Mammary epithelial cell (primary cell): ENCODE results near the gene CA4.

Experiments used
- EZH2 ChIP-seq: IDR thresholded peaks from 2 replicates; pipeline ENCODE4 v1.6.1; 2012; ENCODE audit warnings: low read length, inconsistent platforms, borderline replicate concordance
- TF ChIP-seq, protein P1 (sequence below), 2 donors: IDR thresholded peaks in 1 of 2; conservative IDR thresholded peaks in 1 of 2; 2 replicates each; pipeline ENCODE4 v1.5.1; 2011 to 2012; ENCODE audit warnings: inconsistent platforms in 2 of 2, low read length in 2 of 2, mild to moderate bottlenecking in 2 of 2, control low read depth in 1 of 2, low read depth in 1 of 2; ENCODE audit not compliant: insufficient read depth in 1 of 2; ENCODE audit errors: extremely low read depth in 1 of 2

DNA sequence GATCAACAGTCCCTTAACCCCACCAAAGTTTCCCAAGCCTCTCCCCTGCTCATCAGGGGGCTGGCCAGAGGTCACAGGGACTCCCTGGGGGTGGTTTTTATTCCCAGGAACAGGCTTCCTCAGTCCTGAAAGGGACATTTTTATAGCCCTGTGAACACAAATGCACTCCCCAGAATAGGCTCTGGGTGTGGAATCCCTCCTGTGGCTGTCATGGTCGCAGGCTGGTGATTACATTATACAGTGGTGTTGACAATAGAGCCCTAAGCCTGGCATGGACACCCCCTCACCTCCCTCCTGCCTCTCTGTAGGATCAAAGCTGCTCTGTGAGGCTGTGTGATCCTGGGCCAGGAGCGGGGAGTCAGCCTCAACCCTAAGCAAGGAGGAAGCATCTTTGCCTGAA is 1.4 kb upstream of the CA4 start:
- TF ChIP-seq EZH2, result no peak
- TF ChIP-seq, protein P1, sequence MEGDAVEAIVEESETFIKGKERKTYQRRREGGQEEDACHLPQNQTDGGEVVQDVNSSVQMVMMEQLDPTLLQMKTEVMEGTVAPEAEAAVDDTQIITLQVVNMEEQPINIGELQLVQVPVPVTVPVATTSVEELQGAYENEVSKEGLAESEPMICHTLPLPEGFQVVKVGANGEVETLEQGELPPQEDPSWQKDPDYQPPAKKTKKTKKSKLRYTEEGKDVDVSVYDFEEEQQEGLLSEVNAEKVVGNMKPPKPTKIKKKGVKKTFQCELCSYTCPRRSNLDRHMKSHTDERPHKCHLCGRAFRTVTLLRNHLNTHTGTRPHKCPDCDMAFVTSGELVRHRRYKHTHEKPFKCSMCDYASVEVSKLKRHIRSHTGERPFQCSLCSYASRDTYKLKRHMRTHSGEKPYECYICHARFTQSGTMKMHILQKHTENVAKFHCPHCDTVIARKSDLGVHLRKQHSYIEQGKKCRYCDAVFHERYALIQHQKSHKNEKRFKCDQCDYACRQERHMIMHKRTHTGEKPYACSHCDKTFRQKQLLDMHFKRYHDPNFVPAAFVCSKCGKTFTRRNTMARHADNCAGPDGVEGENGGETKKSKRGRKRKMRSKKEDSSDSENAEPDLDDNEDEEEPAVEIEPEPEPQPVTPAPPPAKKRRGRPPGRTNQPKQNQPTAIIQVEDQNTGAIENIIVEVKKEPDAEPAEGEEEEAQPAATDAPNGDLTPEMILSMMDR (conservative IDR thresholded peaks at IDR 0.05 in 1 of 2, IDR thresholded peaks at IDR 0.05 in 1 of 2; ENCODE audit: extremely low read depth in 1 of 2, insufficient read depth in 1 of 2, low read depth in 1 of 2, low read length in 2 of 2), result no peak
